ENCODE data around the gene AUTS2.

Gene AUTS2

DNA sequence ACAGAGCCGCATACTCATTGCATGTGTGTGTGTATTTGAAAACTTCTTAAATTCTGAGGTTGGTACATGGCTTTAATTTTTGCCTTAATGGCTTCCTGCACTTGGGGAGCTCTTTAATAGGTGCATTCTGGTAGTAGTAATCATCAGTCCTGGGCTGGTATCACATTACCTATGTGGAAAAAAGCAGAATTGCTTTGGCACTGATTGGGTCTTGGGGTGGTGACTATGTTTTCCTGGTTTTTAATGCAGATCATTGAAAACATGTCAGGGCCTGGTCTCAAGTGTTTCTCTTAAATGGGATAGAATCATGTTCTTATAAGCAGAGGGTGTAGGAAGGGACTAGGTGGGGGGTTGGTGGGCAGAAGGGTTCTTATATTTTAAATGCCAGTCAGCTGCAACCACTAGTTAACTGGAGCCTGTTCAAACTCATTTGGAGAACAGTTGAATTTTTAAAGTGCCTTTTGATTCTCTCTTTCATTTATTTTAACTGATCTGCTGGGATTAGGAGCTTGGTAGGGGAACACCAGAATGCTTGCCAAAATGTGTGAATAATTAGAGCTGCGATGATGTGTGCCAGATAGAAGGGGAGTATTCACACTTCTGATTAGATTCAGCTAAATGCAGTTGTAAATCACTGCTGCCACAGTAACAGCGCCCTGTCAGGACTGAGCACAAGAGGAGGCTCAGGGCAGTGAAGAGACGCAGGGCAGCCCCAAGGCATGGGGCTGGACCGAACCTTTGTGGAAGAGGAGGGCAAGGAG lies 900.1 kb downstream of the AUTS2 start:
- no peak for DNase-seq (ENCODE audit: low read depth)

DNA sequence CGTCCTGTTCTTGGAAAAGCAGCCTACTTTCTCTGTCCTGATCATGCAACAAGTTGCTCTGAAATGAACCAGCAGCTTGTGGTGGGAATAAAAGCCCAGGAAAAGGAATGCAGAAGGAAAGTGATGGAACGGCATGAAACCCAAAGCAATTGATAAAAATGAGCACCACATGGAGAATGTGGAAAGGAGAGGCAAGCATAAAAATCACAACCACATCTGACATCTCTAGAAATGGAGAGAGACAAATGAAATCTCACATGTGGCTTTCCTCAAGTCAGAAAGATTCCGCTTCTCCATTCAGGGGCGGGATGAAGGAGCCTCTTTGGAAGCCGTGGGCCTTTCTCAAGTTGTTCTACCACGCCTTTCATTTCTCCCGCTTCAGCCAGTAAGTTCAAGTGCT lies 902.0 kb downstream of the AUTS2 start:
- no peak for DNase-seq (ENCODE audit: low read depth)

DNA sequence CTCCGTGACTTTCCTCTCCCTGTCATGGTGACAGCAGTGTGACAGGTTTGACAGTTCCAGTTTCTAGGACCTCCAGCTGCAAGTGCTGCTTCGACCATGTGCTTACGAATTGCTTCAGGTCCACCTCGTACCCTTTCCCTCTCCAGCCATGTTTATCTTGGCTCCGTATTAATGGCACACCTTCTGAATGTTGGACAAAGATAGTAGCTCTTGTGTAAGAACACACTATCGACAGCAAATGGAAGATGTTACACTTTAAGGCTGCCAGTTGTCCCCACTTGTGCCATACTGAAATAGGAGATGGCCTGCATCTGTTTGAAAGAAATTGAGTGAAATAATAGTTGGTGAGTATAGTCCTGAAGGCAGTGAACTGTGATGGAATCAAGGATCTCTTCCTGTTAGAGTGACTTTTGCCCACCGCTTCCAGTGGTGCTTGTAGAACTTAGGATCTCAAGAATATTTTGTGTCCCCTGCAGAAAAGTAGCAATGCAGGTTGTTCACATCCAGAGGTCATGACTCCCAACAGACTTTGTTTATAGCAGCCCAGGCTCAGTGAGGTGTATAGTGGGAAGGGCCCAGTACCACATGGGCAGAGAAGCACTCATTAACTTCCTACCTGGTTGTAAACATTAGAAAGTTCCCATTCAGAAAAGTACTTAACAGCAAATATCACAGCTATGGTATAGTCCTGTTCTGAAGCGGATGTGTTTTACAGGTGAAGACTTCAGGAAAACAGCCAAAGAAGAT lies 904.0 kb downstream of the AUTS2 start:
- no peak for DNase-seq (ENCODE audit: low read depth)

DNA sequence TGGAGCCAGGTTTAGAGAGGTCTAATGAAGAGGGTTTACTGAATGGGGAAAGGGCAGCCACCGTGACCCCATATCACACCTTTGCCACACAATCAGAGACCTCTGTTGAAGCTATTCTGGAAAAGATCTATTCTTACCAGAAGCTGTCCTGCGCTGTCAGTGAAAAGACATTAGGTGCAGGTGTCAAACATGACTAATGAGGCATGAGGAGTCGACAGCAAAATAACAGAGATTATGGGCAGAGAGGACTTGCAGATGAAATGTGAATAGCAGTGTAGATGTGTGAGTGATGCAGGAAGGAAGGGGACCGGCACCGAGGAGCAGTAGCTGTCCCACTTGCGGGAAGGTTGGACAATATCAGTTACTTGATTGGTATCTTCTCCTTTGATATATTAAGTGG lies 906.0 kb downstream of the AUTS2 start:
- DNase-seq (ENCODE audit: low read depth), result no peak

DNA sequence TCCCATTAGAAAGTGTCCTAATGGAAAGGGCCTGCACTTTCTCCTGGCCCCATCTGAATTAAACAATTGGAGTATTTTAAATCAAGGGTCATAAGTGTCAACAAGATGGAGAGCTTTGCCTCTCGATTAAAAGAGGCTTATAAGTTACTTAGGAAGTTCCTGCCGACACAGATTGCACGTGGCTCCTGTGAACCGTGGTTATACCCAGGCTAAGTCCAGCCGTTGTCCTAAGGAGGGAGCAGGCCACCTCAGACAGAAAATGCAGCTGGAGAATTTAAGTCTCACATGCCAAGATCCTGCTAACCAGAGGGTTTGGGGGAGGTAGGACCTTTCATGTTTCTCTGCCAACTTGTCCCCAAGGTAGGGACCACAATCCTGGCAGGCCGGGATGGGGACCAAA lies 907.2 kb downstream of the AUTS2 start:
- DNase-seq (ENCODE audit: low read depth), result no peak

DNA sequence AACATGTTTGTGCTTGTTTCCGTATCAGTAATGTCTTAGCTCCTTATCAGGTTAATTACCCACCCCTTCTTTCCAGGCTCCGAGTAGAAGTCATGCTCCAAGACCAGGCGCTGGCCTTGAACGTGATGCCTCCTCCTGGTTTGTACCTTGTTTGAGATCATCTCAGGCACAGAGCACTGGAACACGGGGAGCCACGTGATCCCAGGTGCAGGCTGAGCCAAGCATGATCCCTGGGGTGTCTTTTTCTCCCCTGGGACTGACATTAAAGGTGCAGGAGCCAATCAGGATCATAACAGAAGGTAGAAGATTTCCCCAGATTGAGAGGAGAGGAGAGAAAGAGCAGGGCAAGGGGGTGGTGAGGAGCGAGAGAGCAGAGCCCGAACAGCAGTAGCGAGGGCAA lies 907.6 kb downstream of the AUTS2 start:
- DNase-seq (ENCODE audit: low read depth), result no peak

DNA sequence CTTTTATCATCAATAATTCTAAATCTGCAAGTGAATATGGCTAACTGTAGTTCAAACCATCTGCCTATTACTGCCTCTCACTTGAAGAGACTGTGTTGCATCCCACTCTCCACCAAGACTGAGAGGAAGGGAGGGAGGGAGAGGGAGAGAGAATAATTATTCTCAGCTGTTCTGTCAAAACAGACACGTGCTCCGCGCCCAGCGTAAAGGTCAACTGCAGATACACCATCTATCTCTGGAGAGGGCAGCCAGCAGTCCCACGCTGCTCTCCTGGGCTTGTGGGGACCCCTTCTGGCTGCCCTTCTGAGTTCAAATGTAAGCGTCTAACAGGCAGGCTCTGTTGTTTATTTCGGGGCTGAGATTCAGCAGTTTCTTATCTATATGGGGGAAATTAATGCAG lies 908.2 kb downstream of the AUTS2 start:
- DNase-seq (ENCODE audit: low read depth), result no peak

DNA sequence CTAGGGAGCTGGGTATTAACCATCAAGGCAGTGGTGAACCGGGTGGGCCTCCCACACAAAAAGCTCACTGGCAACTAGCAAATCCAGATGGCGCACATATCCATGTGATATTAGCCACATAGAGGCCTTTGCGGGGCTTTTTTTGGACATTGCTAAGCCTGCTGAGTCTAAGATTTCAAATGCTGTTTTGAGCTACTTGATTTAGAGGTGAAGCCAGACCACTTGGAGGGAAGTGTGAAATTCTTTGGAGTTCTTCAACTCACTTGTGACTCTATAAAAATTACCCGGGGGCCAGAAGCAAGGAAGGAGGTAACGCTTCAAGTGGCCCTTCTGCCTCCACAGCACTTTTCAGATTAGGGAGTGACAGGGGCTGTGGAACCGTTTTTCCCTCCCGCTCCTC lies 913.9 kb downstream of the AUTS2 start:
- DNase-seq (ENCODE audit: low read depth), result no peak

DNA sequence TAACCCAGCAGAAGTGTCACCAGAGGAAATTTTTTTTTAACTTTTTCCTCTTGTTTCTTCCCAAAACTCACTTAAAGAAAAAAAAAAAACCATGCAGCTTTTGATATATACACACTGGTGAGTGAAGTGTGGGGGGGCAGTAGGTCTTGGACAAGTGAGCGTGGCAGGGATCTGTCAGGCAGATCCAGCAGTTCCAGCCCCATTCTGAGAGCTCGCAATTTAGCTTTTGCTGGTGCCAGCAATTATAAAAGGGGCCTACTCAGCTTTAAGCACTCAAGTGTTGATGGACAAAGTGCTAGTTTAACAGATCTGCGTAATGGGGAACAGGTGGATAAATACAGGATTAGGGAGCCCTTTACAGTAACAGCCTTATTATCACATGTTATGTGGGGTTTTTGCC lies 914.5 kb downstream of the AUTS2 start:
- no peak for DNase-seq (ENCODE audit: low read depth)

DNA sequence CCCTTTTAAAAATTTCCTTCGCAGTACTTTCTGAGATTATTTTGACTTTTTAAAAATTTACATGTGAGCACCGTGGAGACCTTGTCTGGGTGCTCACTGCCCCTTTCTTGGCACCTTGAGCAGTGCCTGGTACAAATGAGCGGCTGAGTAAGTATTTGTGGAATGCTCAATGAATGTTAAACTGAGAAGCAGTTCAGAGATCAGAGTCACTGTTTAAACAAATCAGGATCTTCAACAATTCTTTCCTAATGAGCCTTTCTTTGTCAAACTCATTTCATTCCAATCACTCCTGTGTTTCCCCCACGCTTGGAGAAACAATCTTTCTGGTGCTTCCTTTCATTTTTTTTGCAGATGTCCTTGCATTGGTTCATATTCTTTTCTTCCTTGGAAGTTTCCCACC lies 922.3 kb downstream of the AUTS2 start:
- DNase-seq (ENCODE audit: low read depth), result no peak

DNA sequence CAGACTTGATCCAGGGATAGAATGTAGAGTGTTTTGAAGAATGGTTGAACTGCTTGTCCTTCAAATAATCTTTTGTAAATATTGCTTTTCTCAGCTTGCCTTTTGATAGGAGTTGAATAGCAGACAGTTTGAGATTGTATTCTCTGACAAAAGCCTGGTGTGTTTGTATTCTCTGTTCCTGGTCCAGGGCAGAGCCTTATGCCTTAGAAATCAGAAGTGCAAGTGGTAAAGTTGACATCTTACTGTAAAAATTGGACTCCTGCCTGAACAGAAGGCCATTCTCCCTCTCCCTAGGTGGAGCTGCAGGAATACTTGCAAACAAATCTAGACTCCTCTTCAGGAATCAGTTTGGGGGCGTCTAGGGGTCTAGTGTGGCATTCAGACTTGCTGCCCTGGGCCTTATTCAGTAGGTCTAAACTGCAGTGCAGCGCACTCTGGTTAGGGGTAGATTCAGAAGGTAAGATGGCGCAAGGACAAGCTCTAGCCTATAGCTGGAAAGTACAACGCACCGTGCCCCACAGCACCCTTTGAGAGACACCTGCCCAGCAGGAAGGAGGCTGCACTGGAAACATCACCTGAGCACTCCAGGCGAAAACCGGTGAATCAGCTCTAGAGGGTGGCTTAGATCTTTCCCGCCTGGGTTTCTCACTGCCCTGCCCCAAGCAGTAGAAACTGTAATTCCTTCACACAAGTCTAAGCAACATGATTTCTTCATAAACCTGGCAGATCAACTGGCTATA lies 925.1 kb downstream of the AUTS2 start:
- no peak for DNase-seq (ENCODE audit: low read depth)

DNA sequence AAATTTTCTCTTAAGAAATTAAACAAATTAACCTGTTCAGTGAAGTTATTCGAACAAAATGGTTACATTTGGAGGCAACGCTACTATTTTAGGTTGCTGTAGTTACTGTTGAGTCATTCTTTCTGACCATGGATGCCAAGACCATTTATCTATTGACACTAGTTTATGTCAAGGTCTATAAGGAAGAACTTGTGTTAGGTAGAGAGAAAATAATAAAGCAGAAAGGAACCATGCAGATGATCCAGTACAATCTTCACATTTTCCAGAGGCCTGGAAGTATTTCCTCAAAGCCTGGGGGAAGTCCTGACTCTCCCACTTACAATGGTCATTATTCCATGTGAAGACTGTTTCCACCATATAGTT lies 925.7 kb downstream of the AUTS2 start:
- no peak for DNase-seq (ENCODE audit: low read depth)

DNA sequence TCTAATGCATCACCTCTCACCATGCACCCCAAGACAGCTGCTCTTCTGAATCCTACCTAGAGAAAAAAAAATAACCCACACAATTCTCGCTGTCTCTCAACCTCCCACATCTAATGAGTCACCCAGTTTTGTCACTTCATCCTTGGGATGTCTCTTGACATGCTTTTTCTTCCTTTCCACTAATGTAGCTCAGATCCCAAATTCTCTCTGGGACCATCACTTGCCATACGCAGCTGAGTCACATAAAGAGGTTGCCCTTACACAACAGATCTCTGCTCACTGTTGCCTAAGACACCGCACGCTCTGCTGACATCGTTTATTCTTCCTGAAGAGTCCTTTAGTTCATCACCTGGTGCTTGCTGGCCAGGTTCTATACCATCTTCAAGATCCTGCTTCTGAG lies 927.7 kb downstream of the AUTS2 start:
- DNase-seq (ENCODE audit: low read depth), result no peak

DNA sequence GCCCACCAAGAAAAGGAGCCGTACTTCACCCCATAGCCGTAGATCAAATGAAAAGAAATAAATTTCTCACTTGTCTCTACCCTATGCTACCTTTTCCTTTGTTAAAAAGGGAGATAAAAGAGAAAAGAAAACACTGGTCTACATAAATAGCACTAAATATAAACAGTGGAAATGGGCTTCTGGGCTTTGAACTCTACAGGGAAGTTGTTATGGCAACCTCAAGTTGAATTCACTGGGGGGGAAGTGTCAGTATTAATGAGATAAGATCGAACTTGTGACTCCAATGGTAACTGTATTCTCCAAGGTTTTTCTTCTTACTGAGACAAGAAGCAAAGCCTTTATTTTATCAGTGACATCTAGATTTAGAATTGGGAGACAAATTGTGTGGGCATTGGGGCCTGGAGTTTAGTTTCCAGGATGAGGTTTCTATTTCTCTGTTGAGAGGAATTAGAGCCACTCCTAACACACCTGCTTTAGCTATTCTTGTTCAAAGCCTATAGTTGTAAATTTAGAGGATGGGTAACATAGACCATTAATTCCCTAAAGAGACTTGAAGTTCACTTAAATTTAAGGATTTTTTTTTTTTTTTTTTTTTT lies 929.3 kb downstream of the AUTS2 start:
- no peak for DNase-seq (ENCODE audit: low read depth)

DNA sequence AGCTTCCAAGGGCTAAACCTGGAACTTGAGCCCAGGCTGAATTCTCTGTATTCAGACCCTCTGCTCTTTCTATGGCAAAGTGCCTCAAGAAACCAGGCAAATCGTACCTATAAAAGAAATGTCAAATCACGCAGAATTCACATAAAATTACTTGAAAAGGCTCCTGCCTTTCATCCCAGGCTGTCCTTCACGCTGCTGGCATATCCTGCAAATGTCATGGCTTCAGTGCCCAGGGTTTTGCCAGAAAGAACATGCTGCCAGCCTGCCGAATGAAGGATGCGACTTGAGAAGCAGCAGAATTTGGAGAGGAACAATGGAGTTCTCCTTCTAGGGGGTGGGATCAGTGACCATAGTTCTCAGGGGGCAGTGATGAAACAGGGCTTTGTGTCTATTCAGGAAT lies 931.2 kb downstream of the AUTS2 start:
- no peak for DNase-seq (ENCODE audit: low read depth)

DNA sequence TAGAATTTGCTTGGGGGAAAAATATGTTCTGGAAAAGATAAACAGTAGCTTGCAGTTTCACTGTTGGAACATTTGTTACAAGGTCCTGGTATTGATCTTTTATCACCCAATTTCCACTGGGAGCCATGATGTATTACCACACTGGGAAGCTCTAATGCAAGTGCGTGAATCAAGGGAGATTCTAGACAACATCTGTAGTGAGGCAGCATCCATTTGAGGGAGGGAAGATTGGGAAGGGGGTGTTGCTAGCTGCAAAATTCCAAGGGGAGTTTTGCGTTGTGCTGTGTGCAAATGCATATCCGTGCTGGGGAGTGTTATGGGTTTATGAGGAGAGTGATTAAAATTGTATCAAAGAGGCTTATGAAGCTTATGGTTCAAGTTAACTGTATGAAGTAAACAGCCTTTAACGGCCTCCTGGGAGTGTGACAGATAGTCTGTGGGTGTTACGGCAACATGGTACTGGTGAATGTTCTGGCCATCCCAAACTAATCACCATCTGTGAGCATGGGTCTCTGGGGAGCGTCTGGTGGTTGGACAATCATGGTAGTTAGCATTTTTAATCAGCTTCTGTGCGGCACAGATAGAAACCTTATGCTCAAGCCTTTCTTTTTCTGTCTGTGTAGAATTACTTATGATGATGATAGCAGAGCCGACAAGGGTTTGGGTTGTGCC lies 931.8 kb downstream of the AUTS2 start:
- DNase-seq (ENCODE audit: low read depth), result no peak

DNA sequence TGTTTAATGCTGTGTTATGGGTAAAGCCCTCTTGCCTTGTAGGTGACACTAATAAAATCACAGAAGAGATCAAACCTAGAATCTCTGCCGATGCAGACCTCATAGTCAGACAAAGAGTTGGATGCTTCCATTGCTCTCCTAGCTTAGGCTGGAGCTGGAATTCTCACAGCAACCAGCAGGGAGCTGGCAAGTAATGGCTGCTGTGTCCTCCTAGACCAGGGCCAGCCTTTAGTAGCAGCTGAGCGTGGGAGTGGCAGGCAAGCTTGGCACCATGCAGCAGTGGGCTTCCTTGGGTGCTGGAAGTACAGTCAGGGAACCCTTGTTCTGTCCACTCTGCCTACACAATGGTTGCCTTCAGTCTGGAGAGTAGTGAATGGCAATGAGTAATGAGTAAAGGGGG lies 935.3 kb downstream of the AUTS2 start:
- no peak for DNase-seq (ENCODE audit: low read depth)

DNA sequence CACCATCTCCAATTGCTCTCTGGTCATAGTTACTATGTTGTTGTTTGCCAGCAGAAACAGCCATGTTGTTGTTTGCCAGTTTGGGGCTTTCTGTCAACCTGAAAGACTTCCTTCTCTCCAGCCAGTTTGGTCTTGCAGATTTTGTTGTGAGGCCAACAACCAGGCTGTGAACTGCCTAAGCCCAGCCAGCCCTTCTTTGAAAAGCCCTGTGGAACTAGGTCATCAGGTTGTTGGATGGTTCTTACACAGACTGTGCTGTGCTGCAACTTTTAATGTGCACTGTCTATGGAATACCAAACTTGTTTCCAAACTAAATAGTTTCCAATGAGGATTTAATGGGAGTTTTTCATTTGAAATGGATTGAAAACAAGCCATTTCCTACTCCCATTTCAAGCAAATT lies 940.9 kb downstream of the AUTS2 start:
- DNase-seq (ENCODE audit: low read depth), result no peak

DNA sequence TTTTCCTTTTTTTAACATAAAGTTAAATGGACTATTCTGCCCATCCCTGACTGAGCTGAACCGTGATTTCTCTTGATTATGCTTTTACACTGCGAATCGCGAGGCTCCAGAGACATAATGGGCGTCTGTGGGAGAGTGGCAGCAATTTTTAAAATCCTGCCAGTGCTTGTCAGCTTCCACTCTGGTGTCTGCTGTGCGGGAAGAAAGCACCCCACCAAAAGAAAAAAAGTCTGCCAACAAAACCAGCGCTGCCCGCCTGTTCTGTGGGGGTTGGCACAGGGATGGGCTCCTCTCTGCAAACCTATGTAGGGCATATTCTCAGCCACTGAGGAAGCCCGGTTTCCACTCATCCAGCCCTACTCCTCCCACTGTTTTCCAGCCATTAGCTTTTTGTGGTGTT lies 941.3 kb downstream of the AUTS2 start:
- DNase-seq (ENCODE audit: low read depth), result no peak

DNA sequence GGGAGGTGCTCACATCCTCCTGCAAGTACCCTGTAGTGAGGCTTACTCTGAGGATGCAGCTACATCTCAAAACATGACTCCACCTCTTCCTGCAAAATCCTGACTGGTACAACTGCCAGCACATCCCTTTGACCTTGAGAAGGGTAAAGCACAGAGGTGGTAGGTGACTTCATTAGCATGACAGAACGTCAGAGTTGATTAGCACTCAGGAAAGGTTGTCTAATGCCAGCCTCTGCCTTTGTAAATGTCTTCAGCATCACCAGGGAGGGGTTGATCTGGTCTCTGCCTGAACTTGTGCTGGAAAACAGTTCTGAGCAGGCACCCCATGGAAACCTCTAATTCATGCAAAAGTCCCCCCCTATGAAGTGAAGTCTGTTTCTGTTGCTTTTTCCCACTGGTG lies 942.4 kb downstream of the AUTS2 start:
- DNase-seq (ENCODE audit: low read depth), result no peak

DNA sequence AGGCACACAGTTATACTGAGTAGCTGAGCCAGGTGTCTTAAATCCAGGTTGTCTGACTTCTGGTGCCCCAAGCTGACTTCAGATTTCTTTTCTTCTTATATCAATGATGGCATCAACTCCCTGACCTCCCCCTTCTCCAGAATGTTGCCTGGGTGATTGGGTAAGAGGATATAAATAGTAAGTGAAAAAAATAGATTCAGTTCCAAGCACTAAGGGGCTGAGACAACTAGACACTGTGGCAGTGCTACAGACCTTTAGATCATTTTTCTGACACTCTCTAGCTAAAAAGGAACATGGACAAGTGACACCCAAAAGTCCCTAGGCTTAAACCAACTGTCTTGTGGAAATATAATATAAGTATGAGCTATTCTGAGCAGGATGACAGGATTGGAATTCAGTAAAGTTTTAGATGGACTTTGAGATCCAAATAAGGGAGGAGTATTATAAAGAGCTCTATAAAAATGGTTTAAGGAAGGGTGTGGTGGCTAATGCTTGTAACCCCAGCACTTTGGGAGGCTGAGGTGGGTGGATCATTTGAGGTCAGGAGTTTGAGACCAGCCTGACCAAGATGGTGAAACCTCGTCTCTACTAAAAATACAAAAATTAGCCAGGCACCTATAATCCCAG lies 944.6 kb downstream of the AUTS2 start:
- no peak for DNase-seq (ENCODE audit: low read depth)

DNA sequence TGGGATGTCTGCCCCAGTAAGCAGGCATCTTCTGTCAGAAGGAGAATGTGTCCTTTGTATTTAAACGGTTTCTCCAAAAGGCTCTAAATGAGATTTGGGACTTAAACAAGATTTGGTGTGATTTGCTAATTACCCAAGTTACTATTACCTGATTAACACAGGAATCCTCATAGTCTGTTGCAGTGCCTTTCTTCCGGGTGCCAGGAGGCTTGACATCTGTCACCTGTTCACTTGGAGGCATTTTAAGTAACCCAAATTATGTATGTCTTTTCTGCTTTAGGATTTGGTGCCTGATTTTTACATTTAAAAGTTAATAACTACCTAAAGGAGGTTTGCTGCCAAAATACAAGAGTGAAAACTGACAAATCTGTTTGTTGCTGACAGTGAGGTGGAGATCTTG lies 945.7 kb downstream of the AUTS2 start:
- no peak for DNase-seq (ENCODE audit: low read depth)

Measured in HS-5 (cell line).